PFSK-1 (cell line): ENCODE results near the gene CD226.

Experiments
- FOXP2 ChIP-seq: optimal IDR thresholded peaks from 2 replicates; pipeline ENCODE3; 2011; ENCODE audit warnings: borderline replicate concordance, control low read depth, inconsistent platforms; ENCODE audit not compliant: insufficient read depth; ENCODE audit errors: extremely low read length, extremely low read depth
- POLR2AphosphoS5 ChIP-seq: IDR thresholded peaks from 2 replicates; pipeline ENCODE4 v1.6.1; 2012; ENCODE audit warnings: low read depth, mild to moderate bottlenecking, control low read depth, low read length, moderate library complexity
- SIN3A ChIP-seq: IDR thresholded peaks from 2 replicates; pipeline ENCODE4 v1.6.1; 2012; ENCODE audit warnings: mild to moderate bottlenecking, low read length, moderate library complexity, borderline replicate concordance; ENCODE audit not compliant: insufficient read depth
- TAF1 ChIP-seq: IDR thresholded peaks from 2 replicates; pipeline ENCODE4 v1.6.1; 2012; ENCODE audit warnings: low read length, control low read depth, borderline replicate concordance; ENCODE audit not compliant: insufficient read depth
- TF ChIP-seq, protein P1 (sequence below), 2 experiments: IDR thresholded peaks; 2 replicates each; pipeline versions ENCODE4 v1.6.1 to v1.8.0; 2011 to 2012; ENCODE audit warnings: low read depth in 2 of 2, low read length in 2 of 2, control low read depth in 1 of 2, inconsistent platforms in 1 of 2, mild to moderate bottlenecking in 1 of 2, moderate library complexity in 1 of 2; ENCODE audit not compliant: insufficient read depth in 1 of 2

DNA sequence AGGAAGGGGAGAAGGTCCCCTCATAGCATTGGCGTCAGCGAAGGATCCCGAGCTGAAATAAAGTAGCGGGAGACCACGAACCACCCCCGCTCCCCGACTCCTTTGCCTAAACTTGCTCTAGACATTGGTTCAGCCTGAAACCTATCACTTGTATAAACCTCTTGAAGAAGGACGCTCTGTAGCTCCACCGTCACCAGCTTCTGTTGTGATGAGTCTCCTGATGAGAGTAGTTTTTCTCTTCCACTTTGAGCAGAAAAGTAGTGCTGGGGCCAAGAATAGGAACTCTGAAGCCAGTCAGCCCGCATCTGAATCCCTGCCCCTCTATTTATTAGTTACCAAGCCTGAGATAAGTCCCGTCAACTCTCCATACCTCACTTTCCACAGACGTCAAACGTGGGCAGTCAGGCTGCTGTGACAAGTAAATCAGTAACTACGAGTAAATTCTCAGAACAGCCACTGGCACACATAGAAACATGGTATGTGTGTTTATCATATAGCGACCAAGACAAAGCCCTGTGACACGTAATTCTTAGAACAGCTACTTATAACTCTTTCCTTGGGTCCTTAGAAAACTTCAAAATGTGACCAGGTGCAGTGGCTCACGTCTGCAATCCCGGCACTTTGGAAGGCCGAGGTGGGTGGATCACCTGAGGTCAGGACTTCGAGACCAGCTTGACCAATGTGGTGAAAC lies 61.7 kb downstream of the CD226 start:
- TF ChIP-seq POLR2AphosphoS5 (no peak), TAF1 (no peak), SIN3A (no peak), FOXP2 (no peak)
- TF ChIP-seq, protein P1, sequence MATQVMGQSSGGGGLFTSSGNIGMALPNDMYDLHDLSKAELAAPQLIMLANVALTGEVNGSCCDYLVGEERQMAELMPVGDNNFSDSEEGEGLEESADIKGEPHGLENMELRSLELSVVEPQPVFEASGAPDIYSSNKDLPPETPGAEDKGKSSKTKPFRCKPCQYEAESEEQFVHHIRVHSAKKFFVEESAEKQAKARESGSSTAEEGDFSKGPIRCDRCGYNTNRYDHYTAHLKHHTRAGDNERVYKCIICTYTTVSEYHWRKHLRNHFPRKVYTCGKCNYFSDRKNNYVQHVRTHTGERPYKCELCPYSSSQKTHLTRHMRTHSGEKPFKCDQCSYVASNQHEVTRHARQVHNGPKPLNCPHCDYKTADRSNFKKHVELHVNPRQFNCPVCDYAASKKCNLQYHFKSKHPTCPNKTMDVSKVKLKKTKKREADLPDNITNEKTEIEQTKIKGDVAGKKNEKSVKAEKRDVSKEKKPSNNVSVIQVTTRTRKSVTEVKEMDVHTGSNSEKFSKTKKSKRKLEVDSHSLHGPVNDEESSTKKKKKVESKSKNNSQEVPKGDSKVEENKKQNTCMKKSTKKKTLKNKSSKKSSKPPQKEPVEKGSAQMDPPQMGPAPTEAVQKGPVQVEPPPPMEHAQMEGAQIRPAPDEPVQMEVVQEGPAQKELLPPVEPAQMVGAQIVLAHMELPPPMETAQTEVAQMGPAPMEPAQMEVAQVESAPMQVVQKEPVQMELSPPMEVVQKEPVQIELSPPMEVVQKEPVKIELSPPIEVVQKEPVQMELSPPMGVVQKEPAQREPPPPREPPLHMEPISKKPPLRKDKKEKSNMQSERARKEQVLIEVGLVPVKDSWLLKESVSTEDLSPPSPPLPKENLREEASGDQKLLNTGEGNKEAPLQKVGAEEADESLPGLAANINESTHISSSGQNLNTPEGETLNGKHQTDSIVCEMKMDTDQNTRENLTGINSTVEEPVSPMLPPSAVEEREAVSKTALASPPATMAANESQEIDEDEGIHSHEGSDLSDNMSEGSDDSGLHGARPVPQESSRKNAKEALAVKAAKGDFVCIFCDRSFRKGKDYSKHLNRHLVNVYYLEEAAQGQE (IDR thresholded peaks at IDR 0.05; ENCODE audit: insufficient read depth in 1 of 2, low read depth in 2 of 2, low read length in 2 of 2), result no peak
